AG04449 (cell line): ENCODE measurements around the gene RCOR3.

Experiments used
- CTCF ChIA-PET: fragments of 350-600 bp; formaldehyde crosslinking; extraction: SDS; loops from one replicate; lab custom pipeline; 2021; ENCODE audit warnings: antibody characterized with exemption; lab: Yijun Ruan, JAX
- POLR2A ChIA-PET: fragments of 400-600, 350-600 bp; formaldehyde crosslinking; extraction: SDS; loops from one replicate; lab custom pipeline; 2020; ENCODE audit warnings: antibody characterized with exemption, inconsistent platforms; lab: Yijun Ruan, JAX
- DNase-seq: peaks from one replicate; pipeline ENCODE4 v3.0.0-alpha.2; 2010; ENCODE audit warnings: low read depth, low spot score
- H3K4me3 ChIP-seq: 2 replicates; pipeline ENCODE4 v1.5.1; 2011; ENCODE audit warnings: low read depth, mild to moderate bottlenecking, control low read depth, low read length
- CTCF ChIP-seq: IDR thresholded peaks from one replicate; pipeline ENCODE4 v1.5.1; 2011; ENCODE audit warnings: mild to moderate bottlenecking, moderate library complexity, low read length, control low read depth, inconsistent platforms; ENCODE audit not compliant: insufficient read depth; ENCODE audit errors: missing control alignments

The RCOR3 gene

GRCh38 chr1:211336775-211337174, 77.6 kb downstream of the RCOR3 start:
- no peak for DNase-seq
- ChIA-PET CTCF (interaction anchor here (1.2 to 2.0 kb wide), 2 partner anchors 10 to 13 kb away, joined by 3 to 6 read pairs; partner anchors contain the start of gene TRAF5), POLR2A (no interaction called here)
- no peak overlapping the region for H3K4me3 ChIP-seq
- no peak for TF ChIP-seq CTCF

GRCh38 chr1:211337430-211338223, 78.5 kb downstream of the RCOR3 start:
- ChIA-PET POLR2A (interaction anchor here (1.5 kb wide), 1 partner anchor 10 kb away, joined by 5 read pairs; no protein-coding TSS in a partner anchor), CTCF (interaction anchor here (1.2 to 2.0 kb wide), 2 partner anchors 10 to 14 kb away, joined by 4 to 6 read pairs; no protein-coding TSS in a partner anchor)
- TF ChIP-seq CTCF, result no peak
- no peak for DNase-seq
- no peak overlapping the region for H3K4me3 ChIP-seq

- POLR2A ChIA-PET, result interaction anchor here (1.5 kb wide), 1 partner anchor 11 kb away, joined by 5 read pairs; no protein-coding TSS in a partner anchor
- no peak for TF ChIP-seq CTCF
- DNase-seq, result no peak
- H3K4me3 ChIP-seq, result no peak overlapping the region
- CTCF ChIA-PET, result interaction anchor here (1.2 to 2.9 kb wide), 3 partner anchors 9 to 15 kb away, joined by 4 to 10 read pairs (median 6); no protein-coding TSS in a partner anchor
Observed at GRCh38 chr1:211338224-211338620, 79.1 kb downstream of the RCOR3 start.

GRCh38 chr1:211339631-211340041, 80.5 kb downstream of the RCOR3 start:
- no peak overlapping the region for H3K4me3 ChIP-seq
- ChIA-PET POLR2A (no interaction called here), CTCF (interaction anchor here (1.0 to 2.9 kb wide), 4 partner anchors 11 to 175 kb away, joined by 3 to 10 read pairs (median 3); no protein-coding TSS in a partner anchor)
- DNase-seq, result no peak
- no peak for TF ChIP-seq CTCF

- CTCF ChIA-PET, result interaction anchor here (1.4 to 2.9 kb wide), 3 partner anchors 10 to 17 kb away, joined by 4 to 10 read pairs (median 7); no protein-coding TSS in a partner anchor
- no peak overlapping the region for H3K4me3 ChIP-seq
Observed at GRCh38 chr1:211340622-211341507, 81.7 kb downstream of the RCOR3 start.

More at GRCh38 chr1:211340622-211341507, 81.7 kb downstream of the RCOR3 start:
- POLR2A ChIA-PET, result no interaction called here
- TF ChIP-seq CTCF, result no peak
- DNase-seq, result no peak
